GM18505 (cell line): ENCODE data around the gene MED25.
"Not testable (repeated sequence)": the region's sequence is repeated elsewhere in the genome, so short reads cannot be mapped to it uniquely, and the experiment has no call there.

Source experiments
- ATAC-seq: cut with Tn5 transposase; IDR thresholded peaks from one replicate; pipeline ENCODE4 v1.9.1; 2021; ENCODE audit not compliant: unreplicated experiment
- POLR2A ChIP-seq: IDR thresholded peaks from 4 replicates; pipeline ENCODE4 v1.6.1; 2011; ENCODE audit warnings: borderline replicate concordance; ENCODE audit not compliant: insufficient read depth, insufficient read length; ENCODE audit errors: extremely low read depth

Gene MED25

GRCh38 chr19:49812452-49812996, 5.6 kb upstream of the MED25 start:
- TF ChIP-seq POLR2A: no peak
- ATAC-seq: no peak

- TF ChIP-seq POLR2A: peak; percentile 25
- ATAC-seq: peak; percentile 47
These were observed 4.9 kb upstream of the MED25 start, which contains the start of gene FUZ for GRCh38 chr19:49812997-49813861. FUZ (minus strand) TSS chr19:49813292; CDS start chr19:49813106, 186 bp downstream.

- TF ChIP-seq POLR2A: no peak
- ATAC-seq: no peak
These were observed 4.1 kb upstream of the MED25 start for GRCh38 chr19:49814010-49814409.

- no peak for ATAC-seq
- TF ChIP-seq POLR2A: no peak
These were observed 1.5 kb upstream of the MED25 start for GRCh38 chr19:49816590-49816989.

GRCh38 chr19:49818649-49819370, 721 bp downstream of the MED25 start:
- ATAC-seq: no peak
- TF ChIP-seq POLR2A: no peak

- ATAC-seq: not testable (repeated sequence)
These were observed 1.5 kb downstream of the MED25 start for GRCh38 chr19:49819452-49820115.

GRCh38 chr19:49820125-49820524, 2.0 kb downstream of the MED25 start:
- no peak for ATAC-seq
- TF ChIP-seq POLR2A: no peak

- ATAC-seq: no peak
These were observed 5.4 kb downstream of the MED25 start for GRCh38 chr19:49823472-49823871.

GRCh38 chr19:49824662-49825061, 6.6 kb downstream of the MED25 start:
- no peak for ATAC-seq
- TF ChIP-seq POLR2A: no peak

More at GRCh38 chr19:49823472-49823871, 5.4 kb downstream of the MED25 start:
- TF ChIP-seq POLR2A: no peak

GRCh38 chr19:49827034-49827433, 8.9 kb downstream of the MED25 start:
- no peak for ATAC-seq
- no peak for TF ChIP-seq POLR2A

- no peak for TF ChIP-seq POLR2A
- ATAC-seq: no peak
These were observed 11.1 kb downstream of the MED25 start for GRCh38 chr19:49829200-49829599.

GRCh38 chr19:49829721-49830120, 11.6 kb downstream of the MED25 start:
- no peak for ATAC-seq
- no peak for TF ChIP-seq POLR2A

- ATAC-seq: no peak
These were observed 12.7 kb downstream of the MED25 start for GRCh38 chr19:49830766-49831165.

More at GRCh38 chr19:49830766-49831165, 12.7 kb downstream of the MED25 start:
- TF ChIP-seq POLR2A: no peak
